ENCODE results near the gene TBC1D17.

The TBC1D17 gene

GRCh38 chr19:49879243-49879963 is 1.9 kb downstream of the TBC1D17 start:
- peak in 1 of 2 experiments; percentile 11 for DNase-seq

DNA sequence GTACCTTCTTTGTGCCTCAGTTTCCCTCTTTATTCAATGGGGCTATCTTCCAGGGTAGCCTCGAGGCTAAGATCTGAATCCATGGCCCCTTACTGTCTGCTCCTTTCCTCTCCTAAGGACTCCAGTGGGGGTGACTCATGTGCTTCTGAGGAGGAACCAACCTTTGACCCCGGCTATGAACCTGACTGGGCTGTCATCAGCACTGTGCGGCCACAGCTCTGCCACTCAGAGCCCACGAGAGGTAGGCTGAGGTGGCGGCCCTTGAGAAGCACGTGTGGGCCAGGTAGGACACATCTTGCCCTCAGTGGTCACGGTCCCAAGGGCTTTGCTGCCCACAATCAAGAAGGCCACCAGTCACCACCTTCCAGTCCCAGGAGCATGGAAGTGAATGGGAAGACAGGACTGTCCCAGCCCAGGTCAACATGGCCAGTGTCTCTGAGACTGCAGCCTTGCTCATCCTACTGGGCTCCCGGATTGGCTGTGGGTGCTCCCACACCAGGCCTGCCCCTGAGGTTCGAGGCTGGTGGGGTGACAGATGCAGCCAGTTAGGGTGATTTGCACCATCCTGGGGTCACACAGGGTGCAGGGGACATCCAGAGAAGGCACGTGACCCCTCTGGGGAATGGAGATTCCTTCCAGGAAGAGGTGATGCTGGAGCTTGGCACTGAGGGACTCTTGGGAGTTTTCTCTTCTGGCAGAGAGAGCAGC is 2.8 kb downstream of the TBC1D17 start:
- no peak for DNase-seq

DNA sequence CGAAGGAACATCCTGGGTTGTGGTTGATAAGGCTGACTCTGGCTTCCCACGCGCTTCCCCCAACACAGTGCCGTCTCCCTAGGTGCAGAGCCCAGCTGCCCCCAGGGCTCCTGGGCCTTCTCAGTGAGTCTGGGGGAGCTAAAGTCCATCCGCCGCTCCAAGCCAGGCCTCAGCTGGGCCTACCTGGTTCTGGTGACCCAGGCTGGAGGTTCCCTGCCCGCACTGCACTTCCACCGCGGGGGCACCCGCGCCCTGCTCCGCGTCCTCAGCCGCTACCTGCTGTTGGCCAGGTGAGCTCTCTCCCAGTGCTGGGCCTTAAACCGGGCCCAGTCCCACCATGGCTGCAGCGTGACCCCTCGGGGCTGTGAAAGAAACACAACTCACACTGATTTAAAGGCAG is 3.7 kb downstream of the TBC1D17 start:
- DNase-seq: no peak

- DNase-seq: no peak
Measured at GRCh38 chr19:49881672-49882394, 4.3 kb downstream of the TBC1D17 start.

DNA sequence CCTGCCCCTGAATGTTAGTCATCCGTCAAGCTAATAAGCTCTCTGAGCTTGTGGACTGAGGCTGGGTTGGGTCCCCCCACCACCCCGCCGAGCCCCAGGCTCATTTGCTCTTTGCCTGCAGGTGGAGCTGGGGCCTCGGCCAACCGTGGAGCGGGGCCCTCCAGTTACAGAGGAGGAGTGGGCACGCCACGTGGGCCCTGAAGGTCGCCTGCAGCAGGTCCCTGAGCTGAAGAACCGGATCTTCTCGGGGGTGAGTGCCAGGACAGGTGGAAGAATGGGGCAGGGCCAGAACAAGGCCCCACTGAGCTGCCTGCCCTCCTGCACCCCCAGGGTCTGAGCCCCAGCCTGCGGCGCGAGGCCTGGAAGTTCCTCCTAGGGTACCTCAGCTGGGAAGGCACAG is 5.1 kb downstream of the TBC1D17 start:
- no peak for DNase-seq

- no peak for DNase-seq
Measured at GRCh38 chr19:49883094-49883493, 5.6 kb downstream of the TBC1D17 start.

DNA sequence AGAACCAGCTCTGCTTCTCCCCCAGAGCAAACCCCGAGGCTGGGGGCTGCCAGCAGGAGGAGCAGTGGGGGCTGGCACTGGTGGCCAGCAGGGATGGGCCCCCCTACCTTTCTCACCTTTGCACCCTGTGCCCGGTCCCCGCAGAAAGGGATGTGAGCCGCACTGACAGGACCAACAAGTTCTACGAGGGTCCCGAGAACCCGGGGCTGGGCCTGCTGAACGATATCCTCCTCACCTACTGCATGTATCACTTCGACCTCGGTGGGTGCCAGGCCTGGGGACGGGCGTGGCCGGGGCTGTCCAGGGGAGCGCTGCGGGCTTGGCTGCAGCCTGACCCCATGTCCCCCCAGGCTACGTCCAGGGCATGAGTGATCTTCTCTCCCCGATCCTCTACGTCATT is 6.6 kb downstream of the TBC1D17 start:
- DNase-seq: no peak

GRCh38 chr19:49884760-49885159 is 7.3 kb downstream of the TBC1D17 start:
- DNase-seq: no peak

- DNase-seq: no peak
Measured at GRCh38 chr19:49887037-49887664, 9.6 kb downstream of the TBC1D17 start.

DNA sequence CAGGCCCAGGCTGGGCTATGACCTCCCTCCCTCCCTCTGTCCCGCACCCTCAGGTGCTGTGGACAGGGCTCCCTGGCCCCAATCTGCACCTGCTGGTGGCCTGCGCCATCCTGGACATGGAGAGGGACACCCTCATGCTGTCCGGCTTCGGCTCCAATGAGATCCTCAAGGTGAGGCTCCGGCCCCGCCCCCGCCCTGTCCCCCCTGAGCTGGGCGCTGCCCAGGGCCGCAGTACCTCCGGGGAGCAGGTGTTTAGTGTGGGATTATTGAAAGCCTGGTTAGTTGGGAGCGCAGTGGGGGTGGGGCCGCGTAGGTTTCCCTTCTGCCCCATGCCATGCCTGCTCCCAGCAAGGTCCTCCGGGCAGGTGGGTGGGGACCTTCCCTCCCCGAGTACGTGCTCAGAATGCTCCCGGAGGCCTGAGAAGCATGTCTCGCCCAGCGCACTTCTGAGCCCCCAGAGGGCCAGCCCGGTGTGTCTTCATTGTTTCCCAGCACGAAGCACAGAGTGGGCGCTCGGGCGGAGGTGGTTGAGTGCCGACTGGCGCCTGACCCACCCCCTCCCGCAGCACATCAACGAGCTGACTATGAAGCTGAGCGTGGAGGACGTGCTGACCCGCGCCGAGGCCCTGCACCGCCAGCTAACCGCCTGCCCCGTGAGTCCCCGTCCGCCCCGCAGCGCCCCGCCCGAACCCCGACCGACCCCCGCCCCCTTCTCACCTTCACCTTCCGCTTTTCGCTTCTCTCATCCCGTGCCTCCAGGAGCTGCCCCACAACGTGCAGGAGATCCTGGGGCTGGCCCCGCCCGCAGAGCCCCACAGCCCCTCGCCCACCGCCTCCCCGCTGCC is 10.4 kb downstream of the TBC1D17 start:
- no peak for DNase-seq

DNA sequence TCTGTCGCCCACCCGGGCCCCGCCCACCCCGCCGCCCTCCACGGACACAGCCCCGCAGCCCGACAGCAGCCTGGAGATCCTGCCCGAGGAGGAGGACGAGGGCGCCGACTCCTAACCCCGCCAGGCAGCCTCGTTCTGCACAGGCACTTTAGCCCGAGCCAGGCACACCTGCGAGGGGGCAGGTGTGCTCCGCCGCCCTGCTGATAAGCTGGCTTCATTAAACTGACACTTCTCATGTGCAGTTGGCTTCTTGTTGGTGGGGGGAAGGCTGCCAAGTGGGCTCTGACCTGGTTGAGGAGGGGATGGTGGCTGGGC is 11.0 kb downstream of the TBC1D17 start:
- no peak for DNase-seq

DNA sequence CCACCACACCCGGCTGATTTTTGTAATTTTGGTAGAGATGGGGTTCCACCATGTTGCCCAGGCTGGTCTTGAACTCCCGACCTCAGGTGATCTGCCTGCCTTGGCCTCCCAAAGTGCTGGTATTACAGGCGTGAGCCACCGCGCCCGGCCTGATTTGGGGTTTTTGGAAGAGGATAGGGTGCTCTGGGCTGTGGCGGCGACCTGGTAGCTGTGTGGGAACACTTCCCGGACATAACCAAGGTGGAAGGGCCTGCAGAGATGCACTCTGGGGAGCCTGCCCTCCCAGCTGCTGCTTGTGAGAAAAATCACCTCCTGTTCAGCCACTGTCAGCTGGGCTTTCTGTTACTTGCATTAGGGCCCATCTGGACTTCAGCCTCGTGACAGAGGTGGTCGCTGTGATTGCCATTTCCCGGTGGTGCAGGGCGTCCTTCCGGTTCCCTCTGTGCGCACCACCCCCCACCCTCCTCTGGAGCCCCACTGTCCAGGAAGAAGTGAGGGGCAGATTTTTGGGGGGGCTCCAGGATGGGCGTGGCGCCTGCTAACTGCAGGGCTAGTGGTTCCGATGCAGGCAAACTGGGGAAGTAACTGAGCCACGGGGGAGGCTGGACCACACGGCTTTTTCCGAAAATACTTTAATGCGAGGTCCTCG is 11.7 kb downstream of the TBC1D17 start:
- DNase-seq: no peak

GRCh38 chr19:49889687-49890348 is 12.3 kb downstream of the TBC1D17 start:
- no peak for DNase-seq

DNA sequence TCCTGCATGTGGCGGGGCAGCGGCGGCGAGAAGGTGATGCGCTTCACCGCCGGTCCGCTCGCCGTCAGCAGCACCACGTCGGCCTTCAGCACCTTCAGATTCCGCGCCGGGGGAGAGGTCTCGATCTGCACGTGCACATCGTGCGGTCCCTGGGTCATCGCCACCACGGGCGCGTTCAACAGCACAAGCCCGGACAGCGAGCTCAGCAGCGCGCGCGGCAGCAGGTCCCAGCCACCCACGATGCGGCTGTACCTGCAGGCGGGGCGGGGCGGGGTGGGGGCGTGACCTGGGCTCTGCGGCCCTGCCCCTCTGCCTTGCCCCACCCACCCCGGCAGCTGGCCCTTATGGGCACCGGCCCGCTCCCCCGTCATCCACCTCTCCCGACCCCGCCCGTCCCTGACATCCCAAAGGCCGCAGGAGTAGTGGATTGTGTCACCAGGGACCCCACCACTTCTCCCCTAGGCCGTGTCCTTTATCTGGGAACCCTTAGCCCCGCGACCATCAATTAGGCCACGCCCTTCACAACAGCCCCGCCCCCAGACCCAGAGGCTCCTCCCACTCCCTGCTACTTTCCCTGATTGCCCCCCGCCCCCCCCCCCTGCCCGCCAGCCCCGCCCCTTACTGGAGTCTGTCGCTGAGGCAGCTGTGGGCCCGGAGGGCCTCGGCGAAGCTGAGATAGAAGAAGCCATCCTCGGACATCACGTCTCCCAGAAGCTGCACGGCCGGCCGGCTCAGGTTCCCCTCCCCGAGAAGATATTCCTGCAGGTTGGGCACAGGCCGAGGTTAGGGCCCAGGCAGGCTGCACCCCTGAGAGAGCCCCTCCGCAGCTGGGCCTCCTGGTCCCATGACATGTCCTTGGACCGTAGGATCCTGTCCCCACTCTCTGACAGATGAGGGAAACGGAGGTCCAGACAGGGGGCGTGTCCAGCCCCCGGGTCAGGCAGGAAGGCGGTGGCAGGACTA is 13.1 kb downstream of the TBC1D17 start:
- no peak for DNase-seq

DNA sequence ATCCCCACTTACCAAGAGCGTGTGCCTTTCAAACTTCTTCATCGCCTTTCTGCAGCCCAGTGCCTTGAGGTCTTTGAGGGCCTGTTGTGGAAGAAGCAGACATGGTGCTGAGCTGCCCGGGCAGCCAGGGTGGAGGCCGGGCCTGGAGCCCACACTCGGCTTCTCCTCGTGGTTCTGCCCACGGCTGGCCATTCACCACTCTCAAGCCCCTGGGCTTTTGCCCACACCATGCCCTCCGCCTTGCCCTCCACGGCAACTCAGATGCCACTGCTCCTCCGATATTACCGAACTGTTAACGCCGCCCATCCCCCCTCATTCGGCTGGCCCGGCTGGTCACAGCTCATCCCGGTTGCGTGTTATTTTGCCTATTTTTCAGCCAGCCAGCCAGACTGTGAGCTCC is 13.9 kb downstream of the TBC1D17 start:
- DNase-seq: no peak

DNA sequence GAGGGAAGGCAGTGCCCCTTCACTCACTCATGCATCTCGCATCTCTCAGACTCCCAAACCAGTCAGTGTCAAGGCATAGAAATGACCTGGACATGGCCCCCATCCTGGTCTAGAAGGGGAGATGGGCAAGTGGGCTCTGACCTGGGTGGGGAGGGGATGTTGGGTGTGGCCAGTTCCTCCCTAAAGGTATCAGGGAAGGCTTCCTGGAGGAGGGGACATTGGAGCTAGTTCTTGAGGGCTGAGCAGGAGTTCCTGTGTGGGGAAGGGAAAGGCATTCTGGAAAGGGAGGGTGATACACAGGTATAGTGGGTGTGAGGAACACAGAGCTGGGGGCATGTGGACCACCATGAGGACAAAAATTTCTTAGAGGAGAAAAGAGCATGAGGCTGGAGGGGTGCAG is 15.2 kb downstream of the TBC1D17 start:
- no peak for DNase-seq

- no peak for DNase-seq
Measured at GRCh38 chr19:49894011-49894664, 16.6 kb downstream of the TBC1D17 start.

- no peak for DNase-seq
Measured at GRCh38 chr19:49894879-49895565, 17.5 kb downstream of the TBC1D17 start.

Data from Kasumi-1 (cell line).